Lung (tissue), 12 donors: ENCODE measurements around the gene HRG. TPM values are rescaled to one million over a fixed set of nuclear protein-coding genes. Genes with fewer than 3 reads are reported as not detected.
"Not testable (repeated sequence)": the region's sequence is repeated elsewhere in the genome, so short reads cannot be mapped to it uniquely, and the experiment has no call there.

Source experiments
- ATAC-seq: fragments of 200-7000 bp; cut with Tn5 transposase; one replicate; pipeline ENCODE4 v1.9.1; 2020; ENCODE audit warnings: moderate number of reproducible peaks; ENCODE audit not compliant: insufficient read depth, low FRiP score
- DNase-seq, 3 donors: peaks; one replicate each; pipeline ENCODE4 v3.0.0-alpha.2; 2013 to 2017
- H3K27ac ChIP-seq, 2 donors: one replicate each; pipeline ENCODE4 v1.5.1; 2013; ENCODE audit warnings: mild to moderate bottlenecking in 2 of 2, moderate library complexity in 2 of 2, control low read depth in 1 of 2, inconsistent platforms in 1 of 2, low read depth in 1 of 2, low read length in 1 of 2
- H3K27me3 ChIP-seq, 3 donors: one replicate each; pipeline ENCODE4 v1.5.1; 2013; ENCODE audit warnings: low read length in 2 of 3; ENCODE audit not compliant: control insufficient read depth in 3 of 3, insufficient read depth in 3 of 3
- H3K36me3 ChIP-seq, 4 donors: one replicate each; pipeline ENCODE4 v1.5.1; 2013; ENCODE audit warnings: low read length in 4 of 4, mild to moderate bottlenecking in 1 of 4, moderate library complexity in 1 of 4; ENCODE audit not compliant: control insufficient read depth in 4 of 4, insufficient read depth in 4 of 4
- H3K4me1 ChIP-seq, 5 donors: one replicate each; pipeline ENCODE4 v1.5.1; 2013; ENCODE audit warnings: low read length in 5 of 5, mild to moderate bottlenecking in 2 of 5, moderate library complexity in 1 of 5; ENCODE audit not compliant: control insufficient read depth in 5 of 5, insufficient read depth in 5 of 5
- H3K4me3 ChIP-seq: one replicate; pipeline ENCODE4 v1.5.1; 2013; ENCODE audit warnings: mild to moderate bottlenecking, control low read depth, moderate library complexity
- H3K9ac ChIP-seq, 2 donors: one replicate each; pipeline ENCODE4 v1.5.1; 2013; ENCODE audit warnings: low read length in 2 of 2, control low read depth in 1 of 2; ENCODE audit not compliant: insufficient read depth in 1 of 2
- H3K9me3 ChIP-seq, 4 donors: one replicate each; pipeline ENCODE4 v1.5.1; 2013; ENCODE audit warnings: low read length in 3 of 4, mild to moderate bottlenecking in 1 of 4, moderate library complexity in 1 of 4; ENCODE audit not compliant: control insufficient read depth in 4 of 4, insufficient read depth in 3 of 4
- WGBS, 2 donors: extraction: QIAGEN DNeasy Blood & Tissue Kit; methylation state at CpG; one replicate each; pipeline ENCODE4 v1.1.7; 2013; 5-methylcytosine and 5-hydroxymethylcytosine counted together
- polyA plus RNA-seq, 2 donors: library from polyadenylated mRNA; stranded (reverse); fragments of 200-250 nt; gene quantifications; one replicate each; pipeline ENCODE4 v1.2.1, GENCODE V29; 2013
- total RNA-seq, 2 donors: library from RNA; depleted of rRNA in 1 of 2; stranded (reverse); fragments of >200 nt in 1 of 2; gene quantifications; one replicate each; pipeline ENCODE4 v1.2.1, GENCODE V29; 2014 to 2021
- TF ChIP-seq, protein P1 (sequence below): IDR thresholded peaks from 2 replicates; pipeline ENCODE4 v1.5.1; 2012; ENCODE audit warnings: mild to moderate bottlenecking; ENCODE audit errors: control extremely low read depth, extremely low read depth
- donor health status: control.
- donor health status: control.
- donor health status: Bipolar disorder and iron deficiency.
- donor health status: healthy.
- donor health status: DM: yes; HTN: yes; CAD: no.

The HRG gene
- total and polyA plus RNA-seq, 4 donors, result 0.15 TPM; not detected in 3

DNA sequence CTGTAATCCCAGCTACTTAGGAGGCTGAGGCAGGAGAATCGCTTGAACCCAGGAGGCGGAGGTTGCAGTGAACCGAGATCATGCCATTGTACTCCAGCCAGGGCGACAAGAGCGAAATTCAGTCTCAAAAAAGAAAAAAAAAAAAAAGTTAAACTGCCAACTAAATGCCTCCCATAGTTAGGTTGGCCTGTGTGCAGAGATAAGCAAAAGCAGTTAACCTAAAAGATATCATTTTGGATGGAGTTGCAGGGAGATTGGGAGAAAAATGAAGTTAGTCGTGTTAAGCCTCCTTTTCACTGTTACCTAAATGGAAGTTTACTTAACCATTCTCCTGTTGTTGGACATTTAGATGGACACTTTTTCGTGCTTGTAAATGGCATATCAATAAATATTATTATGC lies 37.1 kb upstream of the HRG start:
- no peak overlapping the region for H3K4me3 ChIP-seq
- peaks cover 0 to 2% (median 0%) of the 10 kb centered on the region in 4 donors for H3K9me3 ChIP-seq
- 85 to 92% methylated on average over 7 of the region's 7 CpGs for WGBS, 2 donors
- H3K27me3 ChIP-seq, result peaks cover 0 to 5% (median 0%) of the 10 kb centered on the region in 3 donors
- no peak overlapping the region for H3K27ac ChIP-seq
- H3K4me1 ChIP-seq, result no peaks in the 10 kb centered on the region
- DNase-seq, result no peak
- H3K9ac ChIP-seq, result no peak overlapping the region
- ATAC-seq, result no peak
- TF ChIP-seq, protein P1, sequence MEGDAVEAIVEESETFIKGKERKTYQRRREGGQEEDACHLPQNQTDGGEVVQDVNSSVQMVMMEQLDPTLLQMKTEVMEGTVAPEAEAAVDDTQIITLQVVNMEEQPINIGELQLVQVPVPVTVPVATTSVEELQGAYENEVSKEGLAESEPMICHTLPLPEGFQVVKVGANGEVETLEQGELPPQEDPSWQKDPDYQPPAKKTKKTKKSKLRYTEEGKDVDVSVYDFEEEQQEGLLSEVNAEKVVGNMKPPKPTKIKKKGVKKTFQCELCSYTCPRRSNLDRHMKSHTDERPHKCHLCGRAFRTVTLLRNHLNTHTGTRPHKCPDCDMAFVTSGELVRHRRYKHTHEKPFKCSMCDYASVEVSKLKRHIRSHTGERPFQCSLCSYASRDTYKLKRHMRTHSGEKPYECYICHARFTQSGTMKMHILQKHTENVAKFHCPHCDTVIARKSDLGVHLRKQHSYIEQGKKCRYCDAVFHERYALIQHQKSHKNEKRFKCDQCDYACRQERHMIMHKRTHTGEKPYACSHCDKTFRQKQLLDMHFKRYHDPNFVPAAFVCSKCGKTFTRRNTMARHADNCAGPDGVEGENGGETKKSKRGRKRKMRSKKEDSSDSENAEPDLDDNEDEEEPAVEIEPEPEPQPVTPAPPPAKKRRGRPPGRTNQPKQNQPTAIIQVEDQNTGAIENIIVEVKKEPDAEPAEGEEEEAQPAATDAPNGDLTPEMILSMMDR, result no peak
- no peaks in the 10 kb centered on the region for H3K36me3 ChIP-seq

DNA sequence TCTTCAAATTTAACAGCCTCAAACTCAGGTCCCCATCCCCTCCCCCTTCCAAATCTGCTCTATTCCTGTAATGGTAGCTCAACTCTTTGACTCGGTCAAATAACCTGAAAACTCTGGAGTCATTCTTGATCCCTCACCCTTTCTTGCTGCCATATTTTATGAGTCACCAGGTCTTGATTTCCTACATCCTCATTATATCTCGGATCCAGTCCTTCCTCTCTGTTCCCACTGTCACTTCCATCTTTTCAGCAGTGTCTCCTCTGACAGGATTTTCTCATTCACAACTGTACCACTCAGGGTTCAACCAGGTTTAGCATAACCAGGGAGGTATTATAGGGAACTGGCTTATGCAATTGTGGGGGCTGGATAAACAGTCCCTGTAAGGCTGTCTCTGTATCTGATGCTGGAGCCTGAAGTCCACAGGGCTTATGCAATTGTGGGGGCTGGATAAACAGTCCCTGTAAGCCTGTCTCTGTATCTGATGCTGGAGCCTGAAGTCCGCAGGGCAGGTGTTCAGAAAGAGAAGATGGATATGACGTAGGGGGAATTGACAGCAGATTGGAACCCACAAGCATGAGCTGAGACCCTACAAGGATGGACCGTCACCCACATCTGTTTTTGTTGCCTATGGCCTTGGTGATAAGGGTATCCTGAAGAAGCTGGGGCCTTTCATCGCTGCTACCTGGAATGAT lies 34.7 kb upstream of the HRG start:
- WGBS, 2 donors, result 76 to 87% methylated on average over 6 of the region's 6 CpGs
- Histone ChIP-seq H3K27me3 (peaks cover 0 to 10% (median 0%) of the 10 kb centered on the region in 3 donors), H3K4me1 (no peaks in the 10 kb centered on the region), H3K4me3 (no peak overlapping the region), H3K9ac (no peak overlapping the region), H3K36me3 (no peaks in the 10 kb centered on the region), H3K27ac (no peak overlapping the region), H3K9me3 (peaks cover 0 to 2% (median 0%) of the 10 kb centered on the region in 4 donors)
- ATAC-seq (no peak), DNase-seq (no peak)
- TF ChIP-seq, protein P1, result no peak

GRCh38 chr3:186633481-186633880 lies 32.3 kb upstream of the HRG start:
- H3K4me3 ChIP-seq, result no peak overlapping the region
- no peaks in the 10 kb centered on the region for H3K36me3 ChIP-seq
- no peak for ATAC-seq
- TF ChIP-seq, protein P1, result no peak
- H3K9me3 ChIP-seq, result peaks cover 0 to 2% (median 0%) of the 10 kb centered on the region in 4 donors
- H3K9ac ChIP-seq, result no peak overlapping the region
- H3K27ac ChIP-seq, result no peak overlapping the region
- DNase-seq, result no peak
- peaks cover 0 to 6% (median 0%) of the 10 kb centered on the region in 3 donors for H3K27me3 ChIP-seq
- H3K4me1 ChIP-seq, result no peaks in the 10 kb centered on the region

DNA sequence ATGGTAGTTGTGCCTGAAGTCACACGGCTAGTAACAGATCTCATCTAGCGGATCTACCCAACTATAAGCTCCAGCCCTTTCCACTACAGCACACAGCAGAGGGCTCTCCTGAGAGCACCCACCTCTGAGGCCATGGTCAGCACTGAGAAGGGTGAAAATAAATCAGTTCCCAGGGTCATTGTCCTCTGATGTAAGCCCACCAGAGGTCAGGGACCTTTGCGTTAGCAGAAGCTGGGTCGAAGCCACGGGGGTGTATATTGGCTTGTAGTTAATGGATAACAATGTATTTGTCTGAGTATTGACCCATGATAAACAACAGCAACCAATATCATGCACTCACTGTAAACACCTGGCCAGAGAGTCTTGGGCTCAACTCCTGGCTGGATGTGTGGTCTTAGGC lies 31.6 kb upstream of the HRG start:
- H3K36me3 ChIP-seq, H3K9me3 ChIP-seq, DNase-seq, H3K27ac ChIP-seq, H3K27me3 ChIP-seq, H3K4me3 ChIP-seq, H3K4me1 ChIP-seq, ATAC-seq, H3K9ac ChIP-seq: not testable (repeated sequence)
- 87 to 93% methylated on average over 5 of the region's 5 CpGs for WGBS, 2 donors
